Measurements from ENCODE around the gene DLG2.

DLG2 gene

DNA sequence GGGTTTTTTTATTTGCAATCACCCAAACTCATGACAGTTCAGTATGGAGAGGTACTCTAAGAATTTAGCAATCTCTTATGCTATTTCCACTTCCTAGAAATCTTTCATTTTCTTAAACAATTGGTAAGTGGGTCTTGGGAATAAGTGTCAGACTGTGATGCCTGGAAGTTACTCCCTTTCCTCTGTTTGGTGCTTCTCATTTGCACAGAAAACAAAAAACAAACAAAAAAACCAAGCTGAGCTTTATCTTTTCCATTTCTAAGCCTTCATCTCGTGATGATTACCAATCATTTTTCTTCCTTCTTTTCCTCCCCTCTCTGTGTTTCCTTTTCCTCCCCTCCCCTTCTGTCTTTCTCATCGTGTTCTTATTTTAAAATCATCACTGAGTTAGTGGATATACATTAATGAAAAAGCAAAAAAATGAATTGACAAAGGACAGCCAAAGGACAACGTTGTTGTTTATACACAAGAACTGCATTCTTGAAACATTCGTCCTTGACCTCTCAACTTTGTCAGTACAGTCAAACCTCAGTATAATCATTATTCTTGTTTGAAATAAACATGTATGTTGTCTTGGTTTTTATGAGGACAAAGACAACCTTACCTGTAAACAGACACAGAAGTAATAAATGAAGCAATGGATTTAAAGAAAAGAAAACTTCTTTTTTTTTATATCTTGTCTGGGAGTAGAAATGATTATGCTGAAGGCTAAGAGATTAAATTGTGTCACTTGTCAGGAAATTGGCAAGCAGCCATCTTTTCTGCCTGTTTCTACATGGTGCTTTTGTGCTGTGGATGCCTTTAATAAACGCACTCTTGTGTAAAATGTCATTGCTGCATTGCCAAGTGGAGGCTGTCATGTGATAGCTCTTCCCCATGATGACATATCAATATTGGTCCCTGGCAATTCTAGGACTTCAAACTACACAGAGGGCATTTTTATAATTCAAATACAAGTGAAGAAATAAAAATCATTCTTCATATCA is 1537.8 kb downstream of the DLG2 start:
- ATAC-seq (ENCODE audit: low read depth) (no peak), DNase-seq (ENCODE audit: low spot score in 2 of 2) (no peak)
- no peak overlapping the region for H3K4me3 Mint-ChIP-seq
- H3K27ac Mint-ChIP-seq = no peak overlapping the region
- no peaks in the 10 kb centered on the region for H3K27me3 Mint-ChIP-seq
- no peaks in the 10 kb centered on the region for H3K36me3 Mint-ChIP-seq
- H3K4me1 Mint-ChIP-seq = no peaks in the 10 kb centered on the region
- H3K9me3 Mint-ChIP-seq = peaks cover 2% of the 10 kb centered on the region

DNA sequence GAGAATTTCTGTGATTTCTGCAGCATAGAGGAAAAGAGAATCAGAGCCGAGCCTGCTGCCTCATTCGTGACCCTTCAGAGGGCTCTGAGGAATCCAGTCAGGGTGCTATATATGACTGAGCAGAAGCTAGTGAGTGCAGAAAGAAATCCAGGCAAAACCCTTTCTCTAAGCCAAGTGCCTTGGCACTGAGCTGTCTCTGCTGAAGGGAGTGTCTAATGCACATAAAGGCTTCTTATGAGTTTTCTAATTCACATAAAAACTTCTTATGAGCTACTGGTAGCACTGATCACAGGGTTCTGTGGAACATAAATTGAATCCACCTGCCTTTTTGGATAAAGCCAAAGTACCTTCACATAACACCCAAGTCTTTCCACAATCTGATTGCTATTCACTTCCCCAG is 1555.3 kb downstream of the DLG2 start:
- DNase-seq (ENCODE audit: low spot score in 2 of 2) (no peak), ATAC-seq (ENCODE audit: low read depth) (no peak)
- Mint-ChIP-seq H3K9me3 (peaks cover 7% of the 10 kb centered on the region), H3K4me1 (no peaks in the 10 kb centered on the region), H3K4me3 (no peak overlapping the region), H3K36me3 (no peaks in the 10 kb centered on the region), H3K27ac (no peak overlapping the region), H3K27me3 (no peaks in the 10 kb centered on the region)

DNA sequence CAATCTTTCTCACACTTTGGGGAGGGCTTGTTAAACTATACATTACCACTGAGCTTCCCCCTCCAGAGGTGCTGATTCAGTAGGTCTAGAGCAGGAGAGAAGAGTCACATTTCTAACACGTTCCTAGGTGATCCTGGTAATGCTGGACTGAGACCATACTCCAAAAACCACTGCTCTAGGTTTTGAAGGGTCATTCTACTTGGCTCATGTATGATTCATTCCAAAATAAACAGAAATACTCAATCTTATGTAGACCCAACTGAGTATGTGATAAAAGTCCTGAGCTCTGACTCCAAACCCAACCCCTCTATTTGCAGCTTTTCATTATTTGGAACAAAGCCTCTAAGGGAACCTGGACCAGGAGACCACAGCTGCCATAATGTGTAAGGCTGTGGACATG is 1558.1 kb downstream of the DLG2 start:
- no peaks in the 10 kb centered on the region for H3K27me3 Mint-ChIP-seq
- no peaks in the 10 kb centered on the region for H3K4me1 Mint-ChIP-seq
- no peak overlapping the region for H3K4me3 Mint-ChIP-seq
- no peaks in the 10 kb centered on the region for H3K36me3 Mint-ChIP-seq
- ATAC-seq (ENCODE audit: low read depth) (no peak), DNase-seq (ENCODE audit: low spot score in 2 of 2) (no peak)
- peaks cover 8% of the 10 kb centered on the region for H3K9me3 Mint-ChIP-seq
- no peak overlapping the region for H3K27ac Mint-ChIP-seq

DNA sequence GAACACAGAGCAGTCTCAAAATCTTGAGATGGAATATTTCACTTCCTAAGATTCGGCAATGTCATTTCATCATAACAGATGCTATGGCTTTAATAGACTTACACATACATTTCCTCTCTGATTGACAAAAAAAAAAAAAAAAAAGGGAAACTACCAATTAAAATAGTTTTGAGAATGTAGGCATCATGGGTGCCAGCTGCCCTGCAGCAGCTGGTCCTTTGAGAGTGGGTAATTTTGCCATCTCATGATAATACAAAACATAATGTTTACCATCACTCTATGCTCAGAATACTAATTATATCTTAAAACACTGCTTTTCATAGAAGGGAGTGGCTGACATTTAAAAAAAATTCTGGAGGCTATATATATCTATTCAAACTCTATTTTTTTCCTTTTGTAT is 1565.4 kb downstream of the DLG2 start:
- ATAC-seq (ENCODE audit: low read depth) = no peak
- no peak overlapping the region for H3K27ac Mint-ChIP-seq
- H3K36me3 Mint-ChIP-seq = no peaks in the 10 kb centered on the region
- no peak overlapping the region for H3K4me3 Mint-ChIP-seq
- peaks cover 4% of the 10 kb centered on the region for H3K9me3 Mint-ChIP-seq
- peaks cover 3% of the 10 kb centered on the region for H3K27me3 Mint-ChIP-seq
- no peaks in the 10 kb centered on the region for H3K4me1 Mint-ChIP-seq
- DNase-seq (ENCODE audit: low spot score in 2 of 2) = no peak

DNA sequence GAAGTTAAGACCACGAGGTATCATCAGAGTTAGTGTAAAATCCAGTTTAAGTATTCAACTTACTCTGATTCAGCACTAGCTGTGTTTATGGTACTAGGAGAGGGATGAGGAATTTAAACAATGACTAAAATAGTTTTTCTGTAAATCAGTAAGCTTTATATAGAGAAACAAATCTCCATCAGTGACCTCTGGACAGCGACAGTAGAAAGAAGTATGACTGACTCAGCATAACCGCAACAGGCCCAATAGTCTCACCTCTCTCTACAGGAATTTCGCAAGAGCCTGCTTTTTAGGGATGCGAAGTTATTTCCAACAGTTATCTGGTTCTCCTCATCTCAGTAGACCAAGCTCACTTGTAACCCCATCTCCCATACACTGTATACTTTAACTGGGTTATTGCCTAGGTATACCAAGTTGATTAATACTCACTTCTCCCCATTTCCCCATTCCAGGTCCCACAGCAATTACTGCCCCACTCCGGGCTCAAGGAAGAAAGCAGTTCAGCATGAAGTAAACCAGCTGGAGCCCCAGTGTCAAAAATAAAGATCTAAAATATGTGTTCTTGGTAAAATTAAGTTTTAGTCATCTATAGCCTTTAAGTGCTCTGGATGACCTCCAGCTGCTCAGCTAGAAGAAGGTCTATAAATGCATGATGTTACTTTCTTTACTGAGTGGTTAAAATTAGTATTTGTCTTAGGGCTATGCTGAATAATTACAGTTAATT is 1570.3 kb downstream of the DLG2 start:
- Mint-ChIP-seq H3K27ac (no peak overlapping the region), H3K36me3 (no peaks in the 10 kb centered on the region), H3K27me3 (peaks cover 3% of the 10 kb centered on the region), H3K4me1 (no peaks in the 10 kb centered on the region), H3K9me3 (peaks cover 4% of the 10 kb centered on the region), H3K4me3 (no peak overlapping the region)
- DNase-seq (ENCODE audit: low spot score in 2 of 2) (no peak), ATAC-seq (ENCODE audit: low read depth) (no peak)

DNA sequence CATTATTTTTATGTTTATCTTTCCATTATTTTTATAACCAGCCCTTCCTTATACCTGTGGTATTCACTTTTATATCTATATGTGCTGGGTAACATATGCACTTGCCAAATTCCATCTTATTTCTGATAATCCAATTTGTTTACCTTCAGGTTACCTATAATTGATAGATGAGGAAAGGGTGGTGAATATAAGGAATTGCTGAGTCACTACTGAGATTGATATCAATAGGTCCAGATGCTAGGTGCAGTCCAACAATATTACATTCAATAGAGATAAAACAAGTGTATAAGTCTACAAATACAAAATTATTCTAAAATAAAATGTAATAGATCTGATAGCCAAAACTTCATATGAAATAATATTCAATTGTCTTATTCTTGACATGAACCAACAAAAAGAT is 1582.0 kb downstream of the DLG2 start:
- H3K4me3 Mint-ChIP-seq = no peak overlapping the region
- peaks cover 7% of the 10 kb centered on the region for H3K9me3 Mint-ChIP-seq
- ATAC-seq (ENCODE audit: low read depth) (no peak), DNase-seq (ENCODE audit: low spot score in 2 of 2) (no peak)
- no peaks in the 10 kb centered on the region for H3K4me1 Mint-ChIP-seq
- H3K27me3 Mint-ChIP-seq = no peaks in the 10 kb centered on the region
- H3K27ac Mint-ChIP-seq = no peak overlapping the region
- H3K36me3 Mint-ChIP-seq = no peaks in the 10 kb centered on the region

DNA sequence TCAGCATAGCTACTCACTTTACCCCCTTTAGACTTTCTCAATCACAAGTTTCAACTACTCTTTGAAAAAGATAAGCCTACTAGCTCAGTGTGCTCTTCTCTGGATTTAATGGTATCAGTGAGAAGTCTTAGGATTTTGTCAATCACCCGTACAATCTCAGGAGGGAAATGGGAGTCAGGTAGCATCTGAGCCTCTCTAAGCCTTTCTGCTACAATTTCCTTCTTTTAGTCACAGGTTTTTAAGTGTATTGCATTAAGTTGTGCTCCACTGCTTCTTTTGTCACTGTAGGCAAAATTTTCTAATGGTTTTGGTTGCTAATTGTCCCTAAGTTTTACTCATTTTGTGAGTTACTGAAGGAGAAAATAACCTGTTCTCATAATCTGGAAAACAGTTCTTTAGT is 1582.4 kb downstream of the DLG2 start:
- no peaks in the 10 kb centered on the region for H3K36me3 Mint-ChIP-seq
- H3K4me3 Mint-ChIP-seq = no peak overlapping the region
- no peak overlapping the region for H3K27ac Mint-ChIP-seq
- H3K9me3 Mint-ChIP-seq = peaks cover 4% of the 10 kb centered on the region
- H3K4me1 Mint-ChIP-seq = no peaks in the 10 kb centered on the region
- no peaks in the 10 kb centered on the region for H3K27me3 Mint-ChIP-seq
- DNase-seq (ENCODE audit: low spot score in 2 of 2) (no peak), ATAC-seq (ENCODE audit: low read depth) (no peak)

DNA sequence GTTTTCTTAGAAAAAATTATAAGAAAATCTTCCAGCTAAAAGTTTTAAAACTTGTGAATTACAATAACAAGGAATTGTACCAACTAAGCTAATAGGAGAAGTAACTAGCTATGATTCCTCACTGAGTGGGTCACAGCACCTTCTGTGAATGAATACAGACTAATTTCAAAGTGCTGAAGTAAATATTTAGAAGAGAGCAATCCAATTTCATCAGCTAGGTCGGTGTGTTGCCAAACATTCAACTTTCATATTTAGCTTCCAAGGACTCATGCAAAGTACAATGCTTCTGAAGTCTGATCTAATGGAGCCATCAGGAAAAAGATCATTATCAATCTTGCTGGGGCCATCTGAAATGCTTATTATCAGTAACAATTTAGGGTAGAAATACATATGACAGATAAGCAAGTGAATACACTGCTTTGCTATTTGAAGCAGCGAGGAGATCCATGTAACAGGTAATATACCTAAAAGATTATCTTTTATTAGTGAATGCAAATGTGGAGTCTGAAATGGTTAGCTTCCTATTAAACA is 1590.4 kb downstream of the DLG2 start:
- H3K27me3 Mint-ChIP-seq = no peaks in the 10 kb centered on the region
- H3K27ac Mint-ChIP-seq = no peak overlapping the region
- ATAC-seq (ENCODE audit: low read depth) = no peak
- DNase-seq (ENCODE audit: low spot score in 2 of 2) = no peak
- H3K4me3 Mint-ChIP-seq = no peak overlapping the region
- H3K4me1 Mint-ChIP-seq = no peaks in the 10 kb centered on the region
- no peaks in the 10 kb centered on the region for H3K36me3 Mint-ChIP-seq
- peaks cover 8% of the 10 kb centered on the region for H3K9me3 Mint-ChIP-seq

DNA sequence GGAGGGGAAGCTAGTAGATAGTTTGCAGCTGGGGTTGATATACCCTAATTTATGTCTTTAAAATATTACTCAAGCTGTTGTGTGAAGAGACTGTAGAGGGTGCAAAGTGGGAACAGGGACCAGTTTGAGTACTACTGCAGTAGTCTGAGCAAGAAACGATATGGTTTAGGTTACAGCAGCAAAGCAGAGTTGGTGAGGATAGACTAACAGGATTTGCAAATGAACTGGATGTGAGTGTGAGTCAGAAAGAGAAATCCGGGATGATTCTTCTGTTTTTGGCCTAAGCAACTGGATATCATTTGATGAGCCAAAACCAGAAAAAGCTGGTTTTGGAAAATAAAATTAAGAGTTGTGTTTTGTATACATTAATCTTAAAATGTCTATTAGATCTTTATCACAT is 1591.5 kb downstream of the DLG2 start:
- no peak for DNase-seq (ENCODE audit: low spot score in 2 of 2)
- Mint-ChIP-seq H3K4me3 (no peak overlapping the region), H3K27me3 (no peaks in the 10 kb centered on the region)

DNA sequence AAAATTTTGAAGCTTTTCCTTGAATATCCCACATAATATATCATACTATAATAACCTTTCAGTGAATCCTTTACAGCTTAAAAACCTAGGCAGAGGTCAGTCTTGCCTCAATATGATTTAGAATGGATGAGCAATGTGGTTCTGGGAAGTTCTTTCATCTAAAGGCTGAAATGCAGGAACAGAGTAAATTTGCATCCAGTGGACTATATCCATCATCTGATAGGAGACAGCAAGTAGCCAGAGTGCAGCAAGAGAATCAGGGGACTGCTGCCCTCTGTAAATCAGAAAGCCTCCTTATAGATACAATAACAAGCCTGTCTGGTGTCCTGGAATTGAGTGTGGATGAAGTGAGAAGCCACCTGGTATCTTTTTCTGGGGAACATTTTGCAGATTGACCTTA is 1592.7 kb downstream of the DLG2 start:
- Mint-ChIP-seq H3K4me1 (no peaks in the 10 kb centered on the region), H3K4me3 (no peak overlapping the region), H3K9me3 (peaks cover 7% of the 10 kb centered on the region), H3K27ac (no peak overlapping the region), H3K27me3 (no peaks in the 10 kb centered on the region), H3K36me3 (no peaks in the 10 kb centered on the region)
- ATAC-seq (ENCODE audit: low read depth) (no peak), DNase-seq (ENCODE audit: low spot score in 2 of 2) (no peak)

More for the DNA sequence above, 1591.5 kb downstream of the DLG2 start:
- no peaks in the 10 kb centered on the region for H3K4me1 Mint-ChIP-seq
- no peaks in the 10 kb centered on the region for H3K36me3 Mint-ChIP-seq
- H3K27ac Mint-ChIP-seq = no peak overlapping the region
- no peak for ATAC-seq (ENCODE audit: low read depth)
- peaks cover 7% of the 10 kb centered on the region for H3K9me3 Mint-ChIP-seq

DNA sequence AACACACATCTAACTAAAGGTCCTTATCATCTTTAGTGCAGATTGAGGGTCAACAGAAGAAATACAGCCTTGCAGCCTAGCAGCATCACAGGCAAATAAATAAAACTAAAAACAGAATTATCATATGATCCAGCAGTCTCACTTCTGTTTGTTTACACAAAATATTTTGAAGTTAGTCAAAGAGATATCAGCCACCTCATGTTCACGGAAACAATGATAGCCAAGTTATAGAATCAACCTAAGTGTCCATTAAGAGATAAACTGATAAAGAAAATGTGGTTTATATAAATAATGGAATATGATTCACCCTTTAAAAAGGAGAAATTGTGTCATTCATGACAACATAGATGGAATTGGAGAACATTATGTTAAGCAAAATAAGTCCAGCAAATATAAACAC is 1602.9 kb downstream of the DLG2 start:
- no peak for DNase-seq (ENCODE audit: low spot score in 2 of 2)
- Mint-ChIP-seq H3K9me3 (peaks cover 2% of the 10 kb centered on the region), H3K27me3 (peaks cover 1% of the 10 kb centered on the region), H3K27ac (no peak overlapping the region), H3K36me3 (no peaks in the 10 kb centered on the region), H3K4me3 (no peak overlapping the region), H3K4me1 (no peaks in the 10 kb centered on the region)
- ATAC-seq (ENCODE audit: low read depth) = no peak

DNA sequence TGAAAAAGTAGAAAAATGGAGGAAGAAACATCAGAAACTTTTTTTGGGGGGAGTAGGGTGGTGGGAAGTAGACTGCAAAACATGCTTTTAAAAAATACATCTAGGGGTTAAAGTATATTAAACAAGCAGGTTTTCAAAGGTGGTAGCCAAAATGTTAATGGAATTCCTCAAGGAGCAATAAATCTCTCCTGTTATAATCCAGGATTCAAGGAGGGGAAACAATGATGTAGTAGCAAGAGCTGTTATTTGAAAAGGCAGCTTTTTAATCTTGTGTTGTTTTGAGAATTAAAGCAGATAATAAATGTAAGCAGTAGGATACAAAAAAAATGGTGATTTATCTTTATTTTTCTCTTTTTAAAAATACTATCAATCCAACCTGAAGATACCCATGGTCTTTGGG is 1604.4 kb downstream of the DLG2 start:
- no peak overlapping the region for H3K4me3 Mint-ChIP-seq
- H3K4me1 Mint-ChIP-seq = no peaks in the 10 kb centered on the region
- H3K27ac Mint-ChIP-seq = no peak overlapping the region
- no peak for ATAC-seq (ENCODE audit: low read depth)
- no peak for DNase-seq (ENCODE audit: low spot score in 2 of 2)
- H3K36me3 Mint-ChIP-seq = no peaks in the 10 kb centered on the region
- H3K27me3 Mint-ChIP-seq = peaks cover 1% of the 10 kb centered on the region
- H3K9me3 Mint-ChIP-seq = no peaks in the 10 kb centered on the region

DNA sequence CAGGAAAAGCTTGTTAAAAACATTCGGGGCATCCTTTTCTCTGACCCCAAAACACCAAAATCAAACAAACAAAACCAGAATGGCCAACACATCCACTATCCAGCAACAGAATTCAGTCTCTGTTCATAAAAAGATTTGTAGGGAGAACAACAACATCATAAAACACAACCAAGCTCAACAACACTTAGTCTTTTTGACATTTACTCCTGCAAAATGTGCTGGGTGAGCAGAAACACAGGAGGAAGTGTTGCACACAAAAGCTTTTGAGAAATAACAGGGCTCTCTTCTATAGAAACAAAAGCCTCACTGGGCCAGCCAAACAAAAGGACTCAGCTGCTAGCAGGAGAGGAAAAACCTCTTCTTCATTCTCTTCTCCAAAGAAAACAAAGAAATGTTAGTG is 1604.9 kb downstream of the DLG2 start:
- no peak for ATAC-seq (ENCODE audit: low read depth)
- no peak for DNase-seq (ENCODE audit: low spot score in 2 of 2)
- H3K4me3 Mint-ChIP-seq = no peak overlapping the region
- H3K36me3 Mint-ChIP-seq = no peaks in the 10 kb centered on the region
- H3K9me3 Mint-ChIP-seq = no peaks in the 10 kb centered on the region
- H3K27me3 Mint-ChIP-seq = peaks cover 1% of the 10 kb centered on the region
- H3K27ac Mint-ChIP-seq = no peak overlapping the region
- no peaks in the 10 kb centered on the region for H3K4me1 Mint-ChIP-seq

DNA sequence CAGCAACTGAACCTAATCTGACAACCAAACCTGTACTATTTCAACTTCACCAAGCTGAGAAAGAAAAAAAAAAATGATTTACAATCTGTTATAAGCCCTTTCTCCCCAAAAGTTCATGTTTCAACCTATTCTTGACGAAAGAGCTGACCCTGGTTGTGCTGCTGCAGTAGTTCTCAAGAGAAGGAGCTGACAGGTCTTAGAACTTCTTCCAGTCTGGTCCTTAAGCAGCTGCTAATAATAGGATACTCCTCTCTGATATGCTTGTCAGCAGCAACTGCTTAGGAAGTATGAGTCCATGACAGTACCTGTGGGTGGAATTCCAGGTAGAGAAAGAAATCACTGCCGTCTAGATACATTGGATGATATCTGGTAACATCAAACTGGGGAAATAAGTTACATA is 1605.9 kb downstream of the DLG2 start:
- Mint-ChIP-seq H3K27me3 (peaks cover 1% of the 10 kb centered on the region), H3K9me3 (no peaks in the 10 kb centered on the region), H3K4me1 (no peaks in the 10 kb centered on the region), H3K4me3 (no peak overlapping the region), H3K27ac (no peak overlapping the region), H3K36me3 (no peaks in the 10 kb centered on the region)
- DNase-seq (ENCODE audit: low spot score in 2 of 2) (no peak), ATAC-seq (ENCODE audit: low read depth) (no peak)

All from memory B cell (primary cell).